ENCODE results near the gene CNDP2.
"Not testable (repeated sequence)": the region's sequence is repeated elsewhere in the genome, so short reads cannot be mapped to it uniquely, and the experiment has no call there.

The CNDP2 gene

GRCh38 chr18:74500372-74500771 is 4.2 kb downstream of the CNDP2 start:
- no peak for DNase-seq (ENCODE audit: low read depth in 2 of 2)

- DNase-seq (ENCODE audit: low read depth in 2 of 2) = not testable (repeated sequence)
These were observed 4.6 kb downstream of the CNDP2 start for GRCh38 chr18:74500774-74501173.

- DNase-seq (ENCODE audit: low read depth in 2 of 2) = no peak
These were observed 5.2 kb downstream of the CNDP2 start for GRCh38 chr18:74501386-74501785.

- DNase-seq (ENCODE audit: low read depth in 2 of 2) = no peak
These were observed 7.0 kb downstream of the CNDP2 start for GRCh38 chr18:74503137-74503536.

GRCh38 chr18:74505776-74506175 is 9.6 kb downstream of the CNDP2 start:
- DNase-seq (ENCODE audit: low read depth in 2 of 2) = no peak

GRCh38 chr18:74506448-74507084 is 10.4 kb downstream of the CNDP2 start:
- DNase-seq (ENCODE audit: low read depth in 2 of 2) = no peak

GRCh38 chr18:74507097-74507881 is 11.1 kb downstream of the CNDP2 start:
- DNase-seq (ENCODE audit: low read depth in 2 of 2) = no peak

- no peak for DNase-seq (ENCODE audit: low read depth in 2 of 2)
These were observed 11.8 kb downstream of the CNDP2 start for GRCh38 chr18:74507927-74508326.

- no peak for DNase-seq (ENCODE audit: low read depth in 2 of 2)
These were observed 12.2 kb downstream of the CNDP2 start for GRCh38 chr18:74508366-74508765.

GRCh38 chr18:74508821-74509225 is 12.7 kb downstream of the CNDP2 start:
- DNase-seq (ENCODE audit: low read depth in 2 of 2) = no peak

GRCh38 chr18:74509856-74510769 is 13.9 kb downstream of the CNDP2 start:
- DNase-seq (ENCODE audit: low read depth in 2 of 2) = no peak

GRCh38 chr18:74510770-74511095 is 14.6 kb downstream of the CNDP2 start:
- no peak for DNase-seq (ENCODE audit: low read depth in 2 of 2)

- no peak for DNase-seq (ENCODE audit: low read depth in 2 of 2)
These were observed 15.7 kb downstream of the CNDP2 start for GRCh38 chr18:74511823-74512222.

- DNase-seq (ENCODE audit: low read depth in 2 of 2) = no peak
These were observed 16.3 kb downstream of the CNDP2 start for GRCh38 chr18:74512321-74513053.

GRCh38 chr18:74513149-74513882 is 17.2 kb downstream of the CNDP2 start:
- DNase-seq (ENCODE audit: low read depth in 2 of 2) = no peak

- DNase-seq (ENCODE audit: low read depth in 2 of 2) = no peak
These were observed 17.7 kb downstream of the CNDP2 start for GRCh38 chr18:74513883-74514205.

- DNase-seq (ENCODE audit: low read depth in 2 of 2) = no peak
These were observed 18.8 kb downstream of the CNDP2 start for GRCh38 chr18:74514860-74515495.

- DNase-seq (ENCODE audit: low read depth in 2 of 2) = no peak
These were observed 19.6 kb downstream of the CNDP2 start for GRCh38 chr18:74515620-74516231.

GRCh38 chr18:74516271-74517235 is 20.4 kb downstream of the CNDP2 start:
- DNase-seq (ENCODE audit: low read depth in 2 of 2) = no peak
